Measurements from ENCODE around the gene METTL15.
"Not testable (repeated sequence)": the region's sequence is repeated elsewhere in the genome, so short reads cannot be mapped to it uniquely, and the experiment has no call there.

The METTL15 gene

DNA sequence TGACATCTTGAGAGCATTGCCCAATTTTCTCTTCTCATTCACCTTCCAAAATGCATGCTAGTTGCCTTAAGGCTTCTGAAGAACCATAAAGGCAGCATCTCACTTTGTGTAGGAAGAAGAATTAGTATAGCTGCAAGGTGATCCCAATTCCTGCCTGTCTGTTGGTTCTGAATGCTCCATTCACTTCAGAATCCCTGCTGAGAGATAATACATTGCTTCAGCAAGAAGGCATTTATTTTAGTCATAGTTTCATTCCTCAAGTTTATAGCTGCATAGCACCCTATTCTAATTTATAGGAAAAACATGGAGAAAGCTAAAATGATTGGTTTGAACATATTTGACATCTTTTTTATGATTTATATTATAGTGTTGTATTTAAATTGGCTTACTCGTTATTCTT is 181.3 kb downstream of the METTL15 start:
- no peaks in the 10 kb centered on the region for H3K27me3 ChIP-seq (ENCODE audit: insufficient read depth, low read length)
- TF ChIP-seq EZH2 (IDR thresholded peaks at IDR 0.05; ENCODE audit: borderline replicate concordance, low read length) = no peak
- H3K27ac ChIP-seq (ENCODE audit: low read depth, low read length, poor library complexity, severe bottlenecking) = no peak overlapping the region
- no peak overlapping the region for H3K4me3 ChIP-seq (ENCODE audit: low read depth, low read length, poor library complexity, severe bottlenecking)
- no peak overlapping the region for H3K4me2 ChIP-seq (ENCODE audit: low read length)
- no peaks in the 10 kb centered on the region for H3K36me3 ChIP-seq (ENCODE audit: insufficient read depth, low read length)
- no peaks in the 10 kb centered on the region for H3K9me2 ChIP-seq (ENCODE audit: low read depth, low read length)
- H4K20me1 ChIP-seq (ENCODE audit: insufficient read depth, low read length) = no peaks in the 10 kb centered on the region
- no peaks in the 10 kb centered on the region for H3K9me3 ChIP-seq (ENCODE audit: low read length)
- H3K9ac ChIP-seq (ENCODE audit: low read length) = no peak overlapping the region
- no peaks in the 10 kb centered on the region for H3K4me1 ChIP-seq (ENCODE audit: insufficient read depth, low read length, severe bottlenecking)
- H3K79me2 ChIP-seq (ENCODE audit: insufficient read depth, low read length) = no peaks in the 10 kb centered on the region
- no peak overlapping the region for H2AFZ ChIP-seq (ENCODE audit: low read length)
- no peaks in the 10 kb centered on the region for H3F3A ChIP-seq (ENCODE audit: insufficient read depth, low read length)

DNA sequence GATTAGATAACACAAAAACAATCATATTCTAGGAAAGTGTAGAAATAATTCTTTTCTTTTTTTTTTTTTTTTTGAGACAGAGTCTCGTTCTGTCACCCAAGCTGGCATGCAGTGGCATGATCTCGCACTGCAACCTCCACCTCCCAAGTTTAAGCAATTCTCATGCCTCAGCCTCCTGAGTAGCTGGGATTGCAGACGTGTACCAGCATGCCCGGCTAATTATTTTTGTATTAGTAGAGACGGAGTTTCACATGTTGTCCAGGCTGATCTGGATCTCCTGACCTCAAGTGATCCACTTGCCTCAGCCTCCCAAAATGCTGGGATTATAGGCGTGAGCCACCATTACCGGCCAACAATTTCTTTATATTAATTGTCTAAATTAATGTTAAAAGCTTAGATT is 182.8 kb downstream of the METTL15 start:
- not testable (repeated sequence) for H3K9ac ChIP-seq (ENCODE audit: low read length); H3K79me2 ChIP-seq (ENCODE audit: insufficient read depth, low read length); H3K36me3 ChIP-seq (ENCODE audit: insufficient read depth, low read length); H4K20me1 ChIP-seq (ENCODE audit: insufficient read depth, low read length); H2AFZ ChIP-seq (ENCODE audit: low read length); H3K9me2 ChIP-seq (ENCODE audit: low read depth, low read length); H3K27me3 ChIP-seq (ENCODE audit: insufficient read depth, low read length); H3K4me1 ChIP-seq (ENCODE audit: insufficient read depth, low read length, severe bottlenecking); H3K4me2 ChIP-seq (ENCODE audit: low read length); H3K27ac ChIP-seq (ENCODE audit: low read depth, low read length, poor library complexity, severe bottlenecking); H3K9me3 ChIP-seq (ENCODE audit: low read length); H3F3A ChIP-seq (ENCODE audit: insufficient read depth, low read length); H3K4me3 ChIP-seq (ENCODE audit: low read depth, low read length, poor library complexity, severe bottlenecking)

DNA sequence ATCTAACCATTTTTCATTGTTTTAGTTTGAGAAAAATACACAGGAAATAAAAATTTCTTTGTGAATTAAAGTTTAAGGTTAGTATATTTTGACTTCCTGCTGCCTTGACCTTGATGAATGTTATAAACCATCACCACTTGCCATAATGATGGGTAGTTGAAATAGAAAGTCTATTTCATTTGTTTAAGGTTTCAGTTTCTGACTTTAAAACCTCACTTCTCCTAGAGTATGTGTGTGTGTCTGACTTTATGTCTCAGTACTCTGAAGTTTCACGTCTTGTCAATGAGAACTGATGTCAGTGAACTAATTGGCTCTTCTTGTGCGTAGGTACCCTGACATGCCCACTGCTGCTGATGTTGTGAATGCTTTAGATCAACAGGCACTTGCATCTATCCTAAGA is 188.2 kb downstream of the METTL15 start:
- no peak overlapping the region for H3K4me3 ChIP-seq (ENCODE audit: low read depth, low read length, poor library complexity, severe bottlenecking)
- H3F3A ChIP-seq (ENCODE audit: insufficient read depth, low read length) = no peaks in the 10 kb centered on the region
- H4K20me1 ChIP-seq (ENCODE audit: insufficient read depth, low read length) = no peaks in the 10 kb centered on the region
- H3K36me3 ChIP-seq (ENCODE audit: insufficient read depth, low read length) = peaks cover 10% of the 10 kb centered on the region; the same call in 1 of the 2 replicates
- no peaks in the 10 kb centered on the region for H3K4me1 ChIP-seq (ENCODE audit: insufficient read depth, low read length, severe bottlenecking)
- H3K27ac ChIP-seq (ENCODE audit: low read depth, low read length, poor library complexity, severe bottlenecking) = no peak overlapping the region
- TF ChIP-seq, protein P1, sequence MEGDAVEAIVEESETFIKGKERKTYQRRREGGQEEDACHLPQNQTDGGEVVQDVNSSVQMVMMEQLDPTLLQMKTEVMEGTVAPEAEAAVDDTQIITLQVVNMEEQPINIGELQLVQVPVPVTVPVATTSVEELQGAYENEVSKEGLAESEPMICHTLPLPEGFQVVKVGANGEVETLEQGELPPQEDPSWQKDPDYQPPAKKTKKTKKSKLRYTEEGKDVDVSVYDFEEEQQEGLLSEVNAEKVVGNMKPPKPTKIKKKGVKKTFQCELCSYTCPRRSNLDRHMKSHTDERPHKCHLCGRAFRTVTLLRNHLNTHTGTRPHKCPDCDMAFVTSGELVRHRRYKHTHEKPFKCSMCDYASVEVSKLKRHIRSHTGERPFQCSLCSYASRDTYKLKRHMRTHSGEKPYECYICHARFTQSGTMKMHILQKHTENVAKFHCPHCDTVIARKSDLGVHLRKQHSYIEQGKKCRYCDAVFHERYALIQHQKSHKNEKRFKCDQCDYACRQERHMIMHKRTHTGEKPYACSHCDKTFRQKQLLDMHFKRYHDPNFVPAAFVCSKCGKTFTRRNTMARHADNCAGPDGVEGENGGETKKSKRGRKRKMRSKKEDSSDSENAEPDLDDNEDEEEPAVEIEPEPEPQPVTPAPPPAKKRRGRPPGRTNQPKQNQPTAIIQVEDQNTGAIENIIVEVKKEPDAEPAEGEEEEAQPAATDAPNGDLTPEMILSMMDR (IDR thresholded peaks at IDR 0.05; ENCODE audit: low read length) = no peak
- TF ChIP-seq EZH2 (IDR thresholded peaks at IDR 0.05; ENCODE audit: borderline replicate concordance, low read length) = no peak
- no peak overlapping the region for H3K9ac ChIP-seq (ENCODE audit: low read length)
- H2AFZ ChIP-seq (ENCODE audit: low read length) = no peak overlapping the region
- no peak overlapping the region for H3K4me2 ChIP-seq (ENCODE audit: low read length)
- H3K9me2 ChIP-seq (ENCODE audit: low read depth, low read length) = no peaks in the 10 kb centered on the region
- H3K9me3 ChIP-seq (ENCODE audit: low read length) = no peaks in the 10 kb centered on the region
- H3K79me2 ChIP-seq (ENCODE audit: insufficient read depth, low read length) = no peaks in the 10 kb centered on the region
- no peaks in the 10 kb centered on the region for H3K27me3 ChIP-seq (ENCODE audit: insufficient read depth, low read length)

DNA sequence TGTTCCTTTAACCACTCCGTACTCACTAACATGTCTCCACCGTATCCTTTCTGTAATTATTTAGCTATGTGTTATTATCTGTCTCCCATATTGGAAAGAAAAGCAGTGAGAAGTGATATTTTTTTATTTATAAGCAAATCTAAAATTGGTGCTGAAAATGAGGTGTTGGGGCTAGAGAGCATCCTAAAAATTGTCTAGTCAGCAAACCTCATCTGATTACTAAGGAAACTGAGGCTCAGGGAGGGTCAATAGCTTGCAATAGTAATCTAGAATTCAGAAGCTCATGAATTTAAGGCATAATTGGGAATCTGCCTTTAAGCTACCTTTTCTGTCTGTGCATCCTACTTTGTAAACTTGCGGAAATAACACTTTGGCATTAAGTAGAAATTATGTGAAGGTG is 190.0 kb downstream of the METTL15 start:
- TF ChIP-seq EZH2 (IDR thresholded peaks at IDR 0.05; ENCODE audit: borderline replicate concordance, low read length) = no peak
- TF ChIP-seq, protein P1 (IDR thresholded peaks at IDR 0.05; ENCODE audit: low read length) = no peak
- Histone ChIP-seq H4K20me1 (ENCODE audit: insufficient read depth, low read length) (no peaks in the 10 kb centered on the region), H3K9me3 (ENCODE audit: low read length) (no peaks in the 10 kb centered on the region), H3K36me3 (ENCODE audit: insufficient read depth, low read length) (peaks cover 14% of the 10 kb centered on the region; the same call in 1 of the 2 replicates), H3K4me1 (ENCODE audit: insufficient read depth, low read length, severe bottlenecking) (no peaks in the 10 kb centered on the region), H2AFZ (ENCODE audit: low read length) (no peak overlapping the region), H3F3A (ENCODE audit: insufficient read depth, low read length) (no peaks in the 10 kb centered on the region), H3K79me2 (ENCODE audit: insufficient read depth, low read length) (no peaks in the 10 kb centered on the region), H3K9ac (ENCODE audit: low read length) (no peak overlapping the region), H3K9me2 (ENCODE audit: low read depth, low read length) (no peaks in the 10 kb centered on the region), H3K4me3 (ENCODE audit: low read depth, low read length, poor library complexity, severe bottlenecking) (no peak overlapping the region), H3K27me3 (ENCODE audit: insufficient read depth, low read length) (no peaks in the 10 kb centered on the region), H3K4me2 (ENCODE audit: low read length) (no peak overlapping the region), H3K27ac (ENCODE audit: low read depth, low read length, poor library complexity, severe bottlenecking) (no peak overlapping the region)

Measured in OCI-LY1 (cell line).